Activated CD8-positive, alpha-beta memory T cell treated with anti-CD3 and anti-CD28 coated beads, Interleukin-2, amount 50 U/mL, for 1 hour (primary cell): ENCODE data around the gene KSR1.
"Not testable (repeated sequence)": the region's sequence is repeated elsewhere in the genome, so short reads cannot be mapped to it uniquely, and the experiment has no call there.

Source experiments
- DNase-seq: peaks from one replicate; pipeline ENCODE4 v3.0.0-alpha.2; 2020; ENCODE audit errors: extremely low read depth

Gene KSR1

DNA sequence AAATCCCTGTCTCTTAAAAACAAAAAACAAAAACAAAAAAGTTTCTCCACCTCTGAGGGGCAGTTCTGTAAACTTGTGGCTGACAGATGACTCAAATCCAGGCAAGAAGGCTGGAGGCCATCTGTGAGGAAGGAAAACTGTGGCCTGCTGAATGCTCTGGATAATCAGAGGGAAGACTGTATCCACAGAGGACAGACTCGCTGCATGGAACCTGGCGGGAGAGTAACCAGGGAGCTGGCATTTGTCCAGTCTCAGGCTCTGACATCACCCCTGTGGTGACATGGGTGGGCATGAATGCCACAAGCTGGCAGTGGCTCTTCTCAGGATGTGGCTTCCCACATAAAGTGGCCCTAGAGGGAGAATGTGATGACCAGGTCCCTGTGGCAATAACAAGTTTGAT is 2.8 kb upstream of the KSR1 start:
- DNase-seq: no peak

DNA sequence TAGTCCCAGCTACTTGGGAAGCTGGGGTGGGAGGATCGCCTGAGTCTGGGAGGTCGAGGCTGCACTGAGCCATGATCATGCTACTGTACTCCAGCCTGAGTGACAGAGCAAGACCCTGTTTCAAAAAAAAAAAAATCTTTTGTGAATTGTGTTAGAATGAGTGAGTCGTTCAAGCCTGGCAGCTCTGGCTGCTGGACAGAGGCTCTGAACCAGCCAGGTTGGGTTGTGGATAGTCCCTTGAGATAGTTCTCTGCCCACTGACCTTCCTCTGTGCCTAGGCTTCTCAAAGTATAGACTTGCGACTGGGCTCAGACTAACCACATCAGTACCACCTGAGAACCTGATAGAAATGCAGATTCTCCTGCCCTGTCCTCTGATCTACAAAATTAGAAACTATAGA is 2.2 kb upstream of the KSR1 start:
- DNase-seq: no peak

DNA sequence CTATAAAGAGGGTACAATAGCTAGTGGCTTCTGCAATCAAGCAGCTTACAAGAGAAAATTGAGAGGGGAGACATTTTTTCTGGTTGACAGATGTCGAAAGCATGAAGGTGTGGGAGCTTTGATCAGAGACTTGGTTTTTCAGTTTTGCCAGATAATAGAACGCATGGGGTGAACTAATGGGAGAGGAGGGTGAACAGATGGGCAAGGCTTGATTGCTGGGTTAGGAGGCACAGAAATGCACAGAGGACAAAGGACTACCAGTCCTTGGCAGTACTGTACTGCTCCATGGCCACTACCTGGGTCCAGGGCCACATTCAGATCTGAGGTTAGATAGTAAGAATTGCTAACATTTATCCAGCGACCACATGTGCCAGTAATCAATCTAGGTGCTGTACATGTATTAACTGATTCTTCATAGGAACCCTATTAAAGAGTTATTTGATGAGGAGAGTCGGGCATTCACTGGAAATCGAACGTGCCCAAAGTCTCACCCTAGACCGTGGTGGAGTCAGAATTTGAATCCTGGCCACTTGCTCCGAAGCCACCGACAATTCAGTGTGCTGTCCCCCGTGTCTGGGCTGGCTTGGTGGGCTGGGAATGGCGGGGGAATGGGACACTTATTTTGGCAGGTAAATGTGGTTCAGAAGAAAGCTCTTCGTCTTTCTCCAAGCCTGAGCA is 873 bp upstream of the KSR1 start:
- no peak for DNase-seq

DNA sequence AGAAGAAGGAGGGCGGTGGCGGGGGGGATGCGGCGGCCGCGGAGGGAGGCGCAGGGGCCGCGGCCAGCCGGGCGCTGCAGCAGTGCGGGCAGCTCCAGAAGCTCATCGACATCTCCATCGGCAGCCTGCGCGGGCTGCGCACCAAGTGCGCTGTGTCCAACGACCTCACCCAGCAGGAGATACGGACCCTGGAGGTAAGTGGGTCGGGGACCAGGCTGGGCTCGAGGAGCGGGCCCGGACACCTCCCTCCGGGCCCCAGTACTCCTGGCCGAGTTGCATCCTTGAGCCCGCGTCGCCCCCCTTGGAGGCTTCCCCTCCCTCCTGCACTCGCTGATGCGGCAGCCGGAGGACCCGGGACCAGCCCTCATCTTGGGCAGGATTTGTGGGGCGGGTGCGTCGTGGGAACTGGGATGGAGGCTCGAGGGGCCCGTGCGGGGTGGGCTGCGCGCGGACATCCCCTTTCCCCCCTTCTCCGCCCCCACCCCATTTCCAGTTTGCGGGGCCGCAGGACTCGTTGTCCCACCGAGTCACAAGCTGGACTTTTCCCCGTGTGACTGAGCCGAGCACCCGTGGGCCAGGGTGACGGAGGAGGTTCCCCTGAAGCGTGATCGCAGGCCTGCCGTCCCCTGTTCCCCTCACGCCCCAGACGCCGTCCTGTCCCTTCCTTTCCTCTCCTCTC is 572 bp downstream of the KSR1 start:
- DNase-seq: no peak

DNA sequence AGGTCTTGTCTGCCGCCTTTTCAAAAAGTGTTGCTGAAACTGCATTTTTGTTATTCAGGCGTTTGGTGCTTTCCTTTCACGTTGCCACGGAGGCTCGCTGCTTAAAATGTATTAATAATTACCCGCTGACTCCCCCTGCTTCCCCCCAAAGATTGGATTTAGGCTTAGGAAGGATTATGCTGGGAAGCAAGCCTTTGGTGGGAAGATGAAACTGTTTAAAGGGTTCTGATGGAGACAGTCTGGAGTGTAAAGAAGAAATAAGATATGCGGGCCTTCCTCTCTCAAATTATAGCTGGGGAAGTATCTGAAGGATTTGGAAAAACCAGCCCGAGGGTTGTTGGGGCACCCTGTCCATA is 1.1 kb downstream of the KSR1 start:
- no peak for DNase-seq

DNA sequence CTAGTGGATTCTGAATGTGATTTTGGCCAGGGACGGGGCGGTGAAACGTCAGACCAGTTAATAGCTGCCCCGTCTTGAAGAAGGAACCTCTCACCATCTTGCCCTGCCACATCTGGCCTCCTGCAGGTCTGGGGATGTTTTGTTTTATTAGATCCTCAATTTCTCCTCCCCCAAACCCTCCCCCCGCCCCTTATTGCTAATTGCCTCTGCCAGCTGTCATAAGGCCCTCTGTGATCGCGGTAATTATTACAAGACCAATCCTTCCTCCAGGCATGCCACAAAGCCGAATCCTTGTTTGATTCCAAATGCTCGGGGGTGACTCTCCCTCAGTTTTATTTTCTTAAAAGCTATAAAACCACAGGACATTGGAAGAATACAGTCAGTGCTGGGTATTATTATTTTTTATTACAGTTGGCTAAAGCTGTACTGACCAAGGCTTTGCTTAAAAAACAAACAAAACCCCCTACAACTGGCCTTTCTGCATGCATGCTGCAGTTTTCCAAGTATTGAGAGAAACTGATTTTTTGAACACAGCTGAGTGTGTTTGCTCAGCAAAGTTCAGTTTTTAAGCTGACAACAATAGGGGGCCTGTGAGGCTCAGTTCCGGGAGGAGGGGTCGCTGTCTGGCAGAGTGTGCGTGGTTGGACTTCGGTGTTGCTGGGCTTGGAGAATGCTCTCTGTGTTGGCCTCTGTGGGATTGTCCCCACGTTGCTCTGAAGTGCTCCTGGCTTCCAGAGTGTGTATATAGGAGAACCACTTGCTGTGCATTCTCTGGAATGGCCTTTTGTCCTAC is 1.7 kb downstream of the KSR1 start:
- no peak for DNase-seq

DNA sequence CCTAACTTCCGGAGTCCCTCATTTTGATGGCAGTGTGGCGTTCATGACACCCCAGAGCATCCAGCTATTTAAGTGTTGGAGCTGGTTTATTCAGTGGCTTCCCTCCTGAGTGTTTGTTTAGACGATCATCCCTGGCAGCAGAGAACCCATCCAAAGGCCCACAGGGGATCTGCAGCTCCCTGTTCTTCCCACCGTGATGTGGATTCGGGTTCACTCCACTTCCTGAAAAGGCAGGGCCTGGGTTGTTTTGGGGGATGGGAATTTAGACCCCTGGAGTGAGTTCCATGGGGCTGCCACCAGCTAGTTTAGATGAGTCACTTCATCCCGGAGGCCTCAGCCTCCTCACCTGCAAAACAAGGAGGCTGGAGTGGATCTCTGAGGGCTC is 2.3 kb downstream of the KSR1 start:
- no peak for DNase-seq

DNA sequence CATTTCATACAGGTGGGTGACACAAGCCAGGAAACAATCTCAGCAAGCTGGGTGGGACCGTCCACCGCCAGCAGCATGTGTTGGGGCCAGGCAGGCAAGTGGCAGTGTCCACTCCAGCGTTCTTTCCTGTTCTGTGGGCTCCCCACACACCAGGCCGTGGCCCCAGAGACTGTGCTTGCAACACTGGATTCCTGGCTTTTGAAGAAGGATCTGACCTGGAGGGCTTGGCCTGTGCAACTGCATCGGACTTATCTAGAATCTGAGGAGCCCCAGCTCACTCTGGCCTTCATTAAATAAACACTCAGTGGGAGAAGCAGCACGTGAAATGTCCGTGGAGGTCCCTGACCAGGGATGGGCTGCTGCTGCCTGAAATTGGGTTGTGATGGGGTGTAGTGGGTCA is 3.2 kb downstream of the KSR1 start:
- no peak for DNase-seq

DNA sequence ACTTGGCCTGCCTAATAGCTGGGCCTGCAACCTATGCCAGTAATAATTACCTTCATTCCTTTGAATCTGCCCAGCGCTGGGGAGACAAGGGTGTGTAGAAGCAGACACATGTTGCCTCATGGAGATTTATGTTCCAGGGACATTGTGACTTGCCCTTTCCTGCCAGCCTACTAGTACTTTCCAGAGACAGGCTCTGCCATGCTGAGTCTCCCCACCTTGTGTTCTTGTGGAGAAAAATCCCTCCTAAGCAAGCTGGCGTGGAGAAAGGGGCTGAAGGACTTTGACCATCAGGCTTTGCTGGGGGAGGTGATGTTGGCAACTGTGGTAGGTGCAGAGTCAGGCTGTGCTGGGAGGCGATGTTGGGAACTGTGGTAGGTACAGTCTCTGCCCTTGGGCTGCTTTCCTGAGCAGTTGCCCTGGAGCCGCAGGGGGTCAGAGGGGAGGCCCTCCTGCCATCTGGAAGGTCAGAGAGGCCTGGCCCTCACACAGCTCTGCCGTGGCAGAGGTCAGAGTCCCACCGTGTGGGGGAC is 4.0 kb downstream of the KSR1 start:
- no peak for DNase-seq

DNA sequence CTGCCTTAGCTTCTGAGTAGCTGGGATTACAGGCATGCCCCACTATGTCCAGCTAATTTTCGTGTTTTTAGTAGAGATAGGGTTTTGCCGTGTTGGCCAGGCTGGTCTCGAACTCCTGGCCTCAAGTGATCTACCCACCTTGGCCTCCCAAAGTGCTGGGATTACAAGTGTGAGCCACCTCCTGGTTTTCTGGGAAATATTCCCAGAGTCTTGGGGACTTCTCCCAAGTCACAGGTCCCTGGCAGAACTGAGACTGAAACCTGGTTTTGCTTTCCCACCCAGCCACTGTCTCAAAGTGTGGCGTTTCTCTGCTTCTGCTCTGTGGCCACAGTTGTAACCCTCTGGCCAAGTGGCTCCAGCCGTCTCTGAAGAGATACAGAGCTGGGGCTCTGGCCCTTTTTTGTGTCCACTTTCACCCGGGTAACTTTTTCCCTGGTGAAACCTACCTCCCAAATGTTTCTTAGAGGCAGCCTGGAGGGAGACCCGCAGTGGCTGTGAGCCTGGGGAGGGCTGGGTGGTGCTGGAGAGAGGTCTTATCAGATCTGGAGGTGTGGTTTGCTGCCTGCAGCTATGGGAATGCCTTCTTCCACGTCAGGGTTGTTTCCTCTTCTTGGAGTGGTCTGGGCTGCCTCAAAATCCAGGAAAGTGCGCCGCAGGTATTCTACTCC is 5.1 kb downstream of the KSR1 start:
- DNase-seq: no peak

DNA sequence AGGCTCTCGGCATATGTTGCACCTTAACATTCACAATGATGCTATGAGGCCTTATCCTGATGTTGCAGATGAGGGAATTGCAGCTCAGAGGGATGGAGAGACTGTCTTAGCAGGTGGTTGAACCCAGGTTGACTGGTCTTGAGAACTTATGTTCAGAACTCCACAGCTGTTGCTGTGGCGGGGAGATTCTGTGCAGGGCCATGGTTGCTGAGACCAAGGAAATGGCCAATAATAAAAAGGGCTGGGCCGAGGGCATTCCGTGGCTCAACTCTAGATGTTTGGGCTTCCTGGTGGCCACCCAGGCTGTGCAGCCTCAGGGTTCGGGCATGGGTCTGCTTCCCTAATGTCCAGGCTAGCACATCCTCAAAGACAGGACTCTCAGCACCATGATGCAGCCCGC is 5.9 kb downstream of the KSR1 start:
- DNase-seq: no peak

DNA sequence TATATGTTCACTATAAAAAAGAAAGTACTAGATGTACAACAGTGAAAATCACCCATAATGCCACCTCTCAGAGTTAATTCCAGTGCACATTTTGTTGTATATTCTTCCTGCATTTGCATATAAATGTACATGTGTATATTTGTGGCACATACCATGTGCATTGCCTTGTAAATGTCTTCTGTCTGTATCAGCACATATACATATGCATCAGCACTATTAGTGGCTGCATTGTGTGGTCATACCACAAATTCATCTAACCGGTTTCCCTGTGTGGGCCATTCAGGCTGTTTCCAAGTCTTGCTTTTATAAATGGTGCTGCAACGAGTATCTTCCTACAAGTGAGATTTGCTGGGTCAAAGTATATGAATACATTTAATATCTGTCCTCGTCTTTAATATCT is 6.5 kb downstream of the KSR1 start:
- no peak for DNase-seq

DNA sequence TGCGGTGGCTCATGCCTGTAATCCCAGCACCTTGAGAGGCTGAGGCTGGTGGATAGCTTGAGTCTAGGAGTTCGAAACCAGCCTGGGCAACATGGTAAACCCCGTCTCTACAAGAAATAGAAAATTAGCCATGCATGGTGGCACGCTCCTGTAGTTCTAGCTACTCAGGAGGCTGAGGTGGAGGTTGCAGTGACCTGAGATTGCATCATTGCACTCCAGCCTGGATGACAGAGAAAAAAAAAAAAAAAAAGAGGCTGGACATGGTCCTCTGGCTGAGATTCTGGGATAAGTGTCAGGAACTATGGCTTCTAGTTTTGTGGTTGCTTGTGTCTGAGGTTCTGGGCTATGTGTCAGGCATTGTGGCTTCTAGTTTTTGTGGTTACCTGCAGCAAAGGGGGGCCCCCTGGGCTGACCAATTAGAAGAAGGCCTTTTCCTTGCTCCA is 7.0 kb downstream of the KSR1 start:
- DNase-seq: no peak

DNA sequence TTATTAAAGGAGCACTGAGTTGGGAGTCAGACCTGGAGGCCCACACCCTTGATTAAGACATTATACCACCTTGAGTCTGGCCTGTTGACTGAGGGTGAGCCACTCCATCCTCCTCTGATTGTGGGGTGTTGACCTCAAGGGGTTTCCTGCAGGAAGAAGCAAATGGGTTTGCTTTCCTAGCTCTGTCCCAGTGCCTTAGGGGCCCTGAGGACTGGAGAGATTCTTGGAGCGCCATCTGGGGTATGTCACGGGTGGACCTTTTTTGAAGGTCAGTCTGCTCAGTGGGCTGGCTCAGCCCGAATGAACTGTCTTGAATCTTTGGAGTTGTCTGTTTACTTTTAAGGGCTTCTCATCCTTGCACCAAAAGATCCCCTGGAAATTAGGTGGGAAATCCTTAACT is 7.8 kb downstream of the KSR1 start:
- DNase-seq: not testable (repeated sequence)

DNA sequence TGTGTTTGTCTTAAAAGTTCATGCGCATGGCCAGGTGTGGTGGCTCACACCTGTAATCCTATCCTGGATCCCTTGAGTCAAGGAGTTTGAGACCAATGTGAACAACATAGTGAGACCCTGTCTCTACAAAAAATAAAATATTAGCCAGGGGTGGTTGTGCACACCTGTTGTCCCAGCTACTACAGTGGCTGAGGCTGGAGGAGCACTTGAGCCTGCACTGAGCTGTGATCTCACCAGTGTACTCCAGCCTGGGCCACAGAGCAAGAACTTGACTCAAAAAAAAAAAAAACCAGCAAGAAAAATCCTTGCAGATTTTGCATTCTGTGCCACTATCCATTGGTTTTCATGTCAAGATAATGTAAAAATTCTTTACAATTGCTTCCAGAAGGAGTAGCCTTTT is 8.2 kb downstream of the KSR1 start:
- no peak for DNase-seq

DNA sequence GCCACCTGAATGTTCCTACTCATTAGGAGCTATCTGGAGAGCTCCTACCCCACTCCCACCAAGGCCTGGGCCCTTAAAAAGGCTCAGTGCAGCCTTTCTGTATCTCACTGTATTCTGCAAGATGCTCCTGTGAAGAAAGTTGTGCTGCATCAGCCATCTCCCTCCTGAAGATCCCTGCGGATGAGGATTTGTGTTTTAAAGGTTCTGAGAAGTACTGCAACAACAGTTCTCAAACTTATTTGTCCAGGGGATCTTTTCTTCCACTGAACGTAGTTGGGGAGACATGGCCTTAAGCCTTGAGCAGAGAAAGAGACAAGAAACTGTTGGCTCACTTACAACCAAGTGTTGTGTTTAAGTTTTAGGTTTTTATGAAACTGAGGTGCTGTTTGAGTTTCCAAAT is 9.6 kb downstream of the KSR1 start:
- DNase-seq: not testable (repeated sequence)

DNA sequence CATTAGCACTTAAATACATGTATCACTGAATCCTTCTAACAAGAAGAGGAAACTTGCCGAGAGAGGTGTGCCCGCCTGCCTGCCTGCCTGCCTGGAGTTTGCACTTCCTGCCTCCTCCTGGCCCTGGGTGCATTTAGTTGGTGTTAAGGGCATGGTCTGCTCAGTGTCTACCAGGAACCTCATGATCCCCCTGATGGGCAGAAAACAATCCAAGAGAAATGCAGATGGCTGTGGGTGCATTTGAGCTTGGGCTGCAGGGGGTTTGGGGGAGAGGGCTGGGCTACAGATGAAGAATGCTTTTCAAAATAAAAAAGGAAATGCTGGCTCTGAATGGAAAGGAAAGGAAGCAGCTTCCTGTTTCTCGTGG is 10.1 kb downstream of the KSR1 start:
- DNase-seq: no peak

DNA sequence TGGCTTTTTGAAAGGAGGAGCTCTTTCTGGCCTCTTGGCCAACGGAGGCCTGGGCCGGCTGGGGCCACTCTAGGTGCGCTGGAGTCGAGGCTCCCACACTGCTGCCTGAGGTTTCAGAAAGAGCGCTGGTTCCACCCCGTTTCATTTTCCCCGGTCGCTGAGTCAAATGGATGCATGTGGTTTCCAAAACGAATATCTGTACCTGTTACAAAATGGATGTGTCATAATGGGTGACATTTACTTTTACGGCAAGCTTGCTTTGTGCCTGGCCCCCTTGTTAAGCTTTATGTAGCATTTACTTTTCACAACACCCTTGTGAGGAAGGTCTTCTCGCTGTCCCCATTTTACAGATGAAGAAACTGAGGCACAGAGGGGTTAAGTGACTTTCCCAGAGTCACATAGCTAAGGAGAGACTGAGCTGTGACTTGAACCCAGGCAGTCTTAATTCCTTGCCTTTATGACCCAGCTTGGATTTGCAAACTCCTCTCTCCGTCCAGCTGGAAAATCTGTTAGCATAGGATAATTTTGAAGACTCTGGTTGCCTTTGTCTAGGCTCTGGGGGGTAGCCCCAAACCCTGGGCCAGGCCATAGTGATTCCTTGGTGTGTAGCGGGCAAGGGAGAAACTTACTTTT is 10.6 kb downstream of the KSR1 start:
- no peak for DNase-seq

DNA sequence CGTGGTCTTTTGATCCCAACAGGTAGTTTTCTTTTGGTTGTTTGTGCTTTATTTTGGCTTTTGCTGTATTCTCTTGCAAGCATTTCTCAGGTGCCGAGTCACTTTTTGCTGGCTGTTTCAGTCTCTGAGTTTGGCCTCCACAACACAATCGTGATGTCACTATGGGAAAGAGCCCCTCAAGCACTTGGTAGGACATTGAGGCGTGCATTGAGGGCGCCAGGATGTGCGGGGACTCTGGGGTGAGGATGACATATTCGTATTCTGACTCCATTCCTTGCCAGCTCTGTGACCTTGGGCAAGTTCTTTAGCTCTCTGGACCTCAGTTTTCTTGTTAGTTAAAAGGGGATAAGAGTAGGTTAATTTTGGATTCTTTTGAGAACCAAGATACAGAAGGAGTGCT is 13.0 kb downstream of the KSR1 start:
- no peak for DNase-seq

DNA sequence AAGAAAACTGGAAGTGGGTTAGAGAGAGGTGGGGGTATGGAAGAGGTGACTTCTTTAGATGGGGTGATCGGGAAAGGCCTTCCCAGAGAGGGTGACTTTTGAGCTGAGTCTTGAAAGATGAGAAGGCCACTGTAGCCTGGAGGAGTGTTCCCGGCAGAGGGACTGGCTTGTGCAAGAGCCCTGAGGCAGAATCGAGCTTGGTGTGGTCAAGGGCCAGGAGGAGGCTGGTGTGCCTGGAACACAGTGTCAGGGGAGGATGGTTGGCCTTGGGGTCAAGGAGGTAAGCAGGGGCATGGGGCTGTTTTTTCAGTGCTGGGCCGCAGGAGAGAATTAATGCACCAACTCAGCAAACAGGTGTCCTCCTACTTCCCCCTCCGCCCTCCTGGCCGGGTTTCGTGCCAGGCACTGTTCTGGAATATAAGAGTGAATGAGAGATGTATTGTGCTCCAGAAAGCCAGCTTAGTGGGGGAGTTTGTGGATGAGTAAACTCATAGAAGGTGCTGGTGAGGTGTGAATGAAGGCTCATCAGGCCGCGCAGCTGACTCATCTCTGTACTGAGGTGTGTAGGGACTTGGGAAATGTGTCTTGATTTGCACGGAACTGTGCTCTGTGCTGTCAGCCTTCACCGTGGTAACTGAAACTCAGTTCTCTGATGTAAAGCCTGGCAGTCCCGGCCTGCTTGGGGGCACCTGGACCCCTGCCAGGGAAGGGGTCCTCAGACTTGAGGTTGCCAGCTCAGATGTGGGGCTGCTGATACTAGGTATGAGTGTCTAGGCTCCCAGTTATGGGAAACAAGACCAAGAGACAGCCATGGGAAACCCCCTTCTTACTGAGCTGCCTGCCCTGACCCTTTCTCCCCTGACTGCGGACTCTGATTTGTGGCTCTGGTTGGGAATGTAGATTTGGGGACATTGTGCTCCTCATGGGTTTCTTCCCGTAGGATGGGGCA is 15.3 kb downstream of the KSR1 start:
- peak; percentile 32 for DNase-seq
